Measurements from ENCODE around the gene IRAK1BP1. TPM values are rescaled to one million over a fixed set of nuclear protein-coding genes. Genes with fewer than 3 reads are reported as not detected.
"Not testable (repeated sequence)": the region's sequence is repeated elsewhere in the genome, so short reads cannot be mapped to it uniquely, and the experiment has no call there.

IRAK1BP1 gene
- total RNA-seq, 1 donor from 2014 or later, result 4.2 TPM

DNA sequence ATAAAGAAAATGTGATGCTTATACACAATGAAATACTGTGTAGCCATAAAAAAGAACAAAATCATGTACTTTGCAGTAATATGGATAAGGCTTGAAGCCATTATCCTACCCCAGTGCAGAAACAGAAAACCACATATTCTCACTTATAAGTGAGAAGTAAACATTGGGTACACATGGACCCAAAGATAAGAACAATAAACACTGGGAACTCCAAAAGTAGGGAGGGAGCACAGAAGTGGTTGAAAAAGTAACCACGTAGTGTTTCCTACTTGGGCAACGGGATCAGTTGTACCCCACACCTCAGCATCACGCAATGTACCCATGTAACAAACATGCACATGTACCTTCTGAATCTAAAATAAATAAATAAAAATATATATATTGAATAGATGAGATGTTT is 8.2 kb downstream of the IRAK1BP1 start:
- Histone ChIP-seq H3K9me3 (no peaks in the 10 kb centered on the region), H3K4me3 (no peak overlapping the region), H3K4me1 (no peaks in the 10 kb centered on the region), H3K27ac (no peak overlapping the region), H3K27me3 (no peaks in the 10 kb centered on the region), H3K36me3 (peaks cover 0 to 14% of the 10 kb centered on the region in 2 donors)
- TF ChIP-seq POLR2AphosphoS5 (IDR thresholded peaks at IDR 0.05; ENCODE audit: insufficient read depth in 1 of 2, low read depth in 1 of 2), result no peak
- no peak for TF ChIP-seq POLR2A (IDR thresholded peaks at IDR 0.05)
- no peak for DNase-seq (ENCODE audit: extremely low spot score in 2 of 2)
- intact Hi-C loops (cut with DNase I), result no loop called here

- H3K4me1 ChIP-seq, result no peaks in the 10 kb centered on the region
- H3K36me3 ChIP-seq, result peaks cover 0 to 7% of the 10 kb centered on the region in 2 donors
- no peak overlapping the region for H3K4me3 ChIP-seq
- no peak for TF ChIP-seq POLR2A (IDR thresholded peaks at IDR 0.05)
- no peak for TF ChIP-seq POLR2AphosphoS5 (IDR thresholded peaks at IDR 0.05; ENCODE audit: insufficient read depth in 1 of 2, low read depth in 1 of 2)
- no peak for TF ChIP-seq CTCF (IDR thresholded peaks at IDR 0.05)
- intact Hi-C loops (cut with DNase I), result no loop called here
- no peak overlapping the region for H3K27ac ChIP-seq
- DNase-seq (ENCODE audit: extremely low spot score in 2 of 2), result no peak
- no peaks in the 10 kb centered on the region for H3K9me3 ChIP-seq
- no peaks in the 10 kb centered on the region for H3K27me3 ChIP-seq
Observed at GRCh38 chr6:78883651-78884050, 16.3 kb downstream of the IRAK1BP1 start.

- intact Hi-C loops (cut with DNase I); H3K27me3 ChIP-seq; DNase-seq (ENCODE audit: extremely low spot score in 2 of 2); H3K4me3 ChIP-seq; H3K36me3 ChIP-seq; H3K4me1 ChIP-seq; H3K9me3 ChIP-seq; H3K27ac ChIP-seq: not testable (repeated sequence)
Observed at GRCh38 chr6:78889901-78890300, 22.6 kb downstream of the IRAK1BP1 start.

GRCh38 chr6:78896227-78896626 is 28.9 kb downstream of the IRAK1BP1 start:
- Histone ChIP-seq H3K36me3 (no peaks in the 10 kb centered on the region), H3K4me3 (no peak overlapping the region), H3K4me1 (no peaks in the 10 kb centered on the region), H3K27me3 (no peaks in the 10 kb centered on the region), H3K9me3 (no peaks in the 10 kb centered on the region), H3K27ac (no peak overlapping the region)
- TF ChIP-seq CTCF (IDR thresholded peaks at IDR 0.05) (no peak), POLR2A (IDR thresholded peaks at IDR 0.05) (no peak), POLR2AphosphoS5 (IDR thresholded peaks at IDR 0.05; ENCODE audit: insufficient read depth in 1 of 2, low read depth in 1 of 2) (no peak)
- intact Hi-C loops (cut with DNase I), result no loop called here
- DNase-seq (ENCODE audit: extremely low spot score in 2 of 2), result no peak

- TF ChIP-seq POLR2AphosphoS5 (IDR thresholded peaks at IDR 0.05; ENCODE audit: insufficient read depth in 1 of 2, low read depth in 1 of 2), result no peak
- TF ChIP-seq POLR2A (IDR thresholded peaks at IDR 0.05), result no peak
- TF ChIP-seq CTCF (IDR thresholded peaks at IDR 0.05), result no peak
- intact Hi-C loops (cut with DNase I), result no loop called here
- Histone ChIP-seq H3K27ac (peak overlapping the region; percentile 50), H3K4me3 (no peak overlapping the region), H3K36me3 (no peaks in the 10 kb centered on the region), H3K27me3 (no peaks in the 10 kb centered on the region), H3K4me1 (peaks cover 38% of the 10 kb centered on the region), H3K9me3 (no peaks in the 10 kb centered on the region)
- no peak for DNase-seq (ENCODE audit: extremely low spot score in 2 of 2)
Observed at GRCh38 chr6:78908621-78909020, 41.3 kb downstream of the IRAK1BP1 start.

DNA sequence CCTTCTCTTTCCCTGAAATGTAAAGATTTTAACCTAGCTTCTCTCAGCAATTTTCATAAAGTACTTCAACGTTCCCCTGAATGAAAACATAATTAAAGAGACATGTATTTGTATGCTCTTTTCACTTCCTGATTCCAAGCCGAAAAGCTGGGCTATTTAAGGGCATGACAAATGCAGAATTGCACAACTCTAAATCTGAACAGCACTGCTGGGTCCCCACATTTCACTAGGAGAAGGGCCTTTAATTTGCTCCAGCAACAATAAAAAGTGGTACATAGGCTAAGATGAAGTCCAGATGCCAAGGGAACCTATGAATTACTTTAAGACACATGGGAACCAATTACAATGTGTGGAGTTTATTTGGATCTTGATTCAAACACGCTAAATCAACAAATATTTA is 42.0 kb downstream of the IRAK1BP1 start:
- Histone ChIP-seq H3K4me1 (peaks cover 38% of the 10 kb centered on the region), H3K36me3 (no peaks in the 10 kb centered on the region), H3K27me3 (no peaks in the 10 kb centered on the region), H3K9me3 (no peaks in the 10 kb centered on the region), H3K4me3 (no peak overlapping the region), H3K27ac (peak overlapping the region; percentile 50)
- TF ChIP-seq POLR2A (IDR thresholded peaks at IDR 0.05), result no peak
- no peak for TF ChIP-seq POLR2AphosphoS5 (IDR thresholded peaks at IDR 0.05; ENCODE audit: insufficient read depth in 1 of 2, low read depth in 1 of 2)
- no peak for TF ChIP-seq CTCF (IDR thresholded peaks at IDR 0.05)
- no peak for DNase-seq (ENCODE audit: extremely low spot score in 2 of 2)
- intact Hi-C loops (cut with DNase I), result no loop called here
